Stimulated activated effector memory CD8-positive, alpha-beta T cell treated with anti-CD3 and anti-CD28 coated beads, Interleukin-12 subunit alpha, Interleukin-12 subunit beta, amount 100 ng/mL, for 72 hours (primary cell): ENCODE measurements around the gene PRKAG1.

ENCODE experiments used
- ATAC-seq: fragments of 150-1000 bp; cut with Tn5 transposase; 2 replicates; pipeline ENCODE4 v1.10.0; 2021
- DNase-seq, 2 donors: peaks; one replicate each; pipeline ENCODE4 v3.0.0; 2021 to 2022; ENCODE audit warnings: low spot score in 2 of 2
- H3K27ac Mint-ChIP-seq: one replicate; pipeline ENCODE4 v1.8.0; 2022; ENCODE audit warnings: mild to moderate bottlenecking, mixed read lengths
- H3K36me3 Mint-ChIP-seq: one replicate; pipeline ENCODE4 v1.8.0; 2022; ENCODE audit warnings: mild to moderate bottlenecking, mixed read lengths
- H3K4me1 Mint-ChIP-seq: one replicate; pipeline ENCODE4 v1.8.0; 2022; ENCODE audit warnings: mixed read lengths
- H3K4me3 Mint-ChIP-seq: one replicate; pipeline ENCODE4 v1.8.0; 2022; ENCODE audit warnings: mild to moderate bottlenecking, mixed read lengths
- H3K9me3 Mint-ChIP-seq: one replicate; pipeline ENCODE4 v1.8.0; 2022; ENCODE audit warnings: mixed read lengths

PRKAG1 gene

DNA sequence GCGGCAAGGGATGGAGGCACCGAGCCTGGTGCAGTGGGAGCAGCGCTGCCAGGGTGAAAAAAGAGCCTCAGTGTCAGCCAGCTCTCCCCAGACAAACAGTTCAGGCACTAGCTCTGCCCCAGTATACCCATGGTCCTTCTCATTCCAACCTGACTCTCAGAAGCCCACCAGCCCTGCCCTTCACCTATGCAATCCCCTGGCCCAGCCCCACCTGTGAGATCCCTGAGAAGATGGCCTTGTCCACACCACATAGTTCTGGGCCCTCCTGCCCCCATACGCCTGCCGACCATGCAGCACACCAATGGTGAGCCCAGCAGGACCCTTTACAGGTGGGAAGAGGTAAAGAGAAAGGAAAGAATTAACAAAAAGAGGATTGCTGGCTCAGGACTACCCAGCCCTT, 35.5 kb upstream of the PRKAG1 start:
- Mint-ChIP-seq H3K4me1 (peaks cover 73% of the 10 kb centered on the region), H3K9me3 (no peaks in the 10 kb centered on the region)

GRCh38 chr12:49052451-49053208, 34.1 kb upstream of the PRKAG1 start:
- H3K4me3 Mint-ChIP-seq, result no peak overlapping the region
- peaks cover 59% of the 10 kb centered on the region for H3K4me1 Mint-ChIP-seq
- DNase-seq (no peak), ATAC-seq (no peak)
- H3K27ac Mint-ChIP-seq, result no peak overlapping the region
- H3K36me3 Mint-ChIP-seq, result peaks cover 85% of the 10 kb centered on the region
- H3K9me3 Mint-ChIP-seq, result no peaks in the 10 kb centered on the region

More for the DNA sequence above, 35.5 kb upstream of the PRKAG1 start:
- H3K36me3 Mint-ChIP-seq, result peaks cover 70% of the 10 kb centered on the region
- ATAC-seq (no peak), DNase-seq (no peak)
- no peak overlapping the region for H3K4me3 Mint-ChIP-seq
- H3K27ac Mint-ChIP-seq, result peak overlapping the region; percentile 80

- ATAC-seq, result no peak
- Mint-ChIP-seq H3K4me3 (no peak overlapping the region), H3K9me3 (no peaks in the 10 kb centered on the region), H3K27ac (peak overlapping the region; percentile 53), H3K36me3 (peaks cover 92% of the 10 kb centered on the region), H3K4me1 (peaks cover 52% of the 10 kb centered on the region)
- no peak for DNase-seq
Measured at GRCh38 chr12:49051777-49052438, 33.3 kb upstream of the PRKAG1 start.

- H3K4me1 Mint-ChIP-seq, result peaks cover 46% of the 10 kb centered on the region
- peaks cover 98% of the 10 kb centered on the region for H3K36me3 Mint-ChIP-seq
- DNase-seq, result no peak
Measured at GRCh38 chr12:49051373-49051764, 32.8 kb upstream of the PRKAG1 start.

DNA sequence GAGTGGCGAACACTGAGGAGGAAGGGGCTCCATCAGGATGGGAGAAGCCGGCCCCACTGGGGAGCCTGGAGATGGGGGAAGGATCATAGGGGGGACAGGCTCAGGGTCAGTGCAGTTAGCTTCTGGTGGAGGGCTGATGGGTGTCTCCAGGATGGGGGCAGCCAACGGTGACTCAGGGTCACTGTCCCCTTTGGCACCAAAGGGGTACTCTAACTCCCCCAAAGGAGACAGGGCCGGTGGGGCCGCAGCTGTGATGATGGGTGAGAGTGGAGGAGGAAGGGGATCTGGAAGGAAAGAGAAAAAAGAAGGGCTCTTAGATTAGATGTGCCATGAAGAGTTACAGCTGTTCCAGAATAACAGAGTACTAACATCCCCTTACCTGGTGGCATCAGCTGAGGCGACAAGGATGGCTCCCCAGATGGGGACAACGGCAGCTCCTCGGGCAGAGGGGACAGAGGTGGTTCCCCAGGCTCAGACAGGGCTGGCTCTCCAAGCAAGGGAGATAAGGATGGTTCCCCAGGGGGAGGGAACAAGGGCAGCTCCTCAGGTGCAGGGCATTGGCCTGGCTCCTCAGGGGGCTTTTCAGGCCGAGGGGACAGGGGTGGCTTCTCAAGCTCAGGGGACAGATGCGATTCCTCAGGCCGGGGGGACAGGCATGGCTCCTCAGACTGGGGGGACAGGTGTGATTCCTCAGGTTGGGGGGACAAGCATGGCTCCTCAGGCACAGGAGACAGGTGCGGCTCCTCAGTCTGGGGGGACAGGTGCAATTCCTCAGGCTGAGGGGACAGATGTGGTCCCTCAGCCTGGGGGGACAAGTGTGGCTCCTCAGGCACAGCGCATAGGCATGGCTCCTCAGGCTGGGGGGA, 32.2 kb upstream of the PRKAG1 start:
- DNase-seq (no peak), ATAC-seq (no peak)
- H3K4me1 Mint-ChIP-seq, result peaks cover 40% of the 10 kb centered on the region
- H3K9me3 Mint-ChIP-seq, result no peaks in the 10 kb centered on the region
- H3K27ac Mint-ChIP-seq, result peak overlapping the region; percentile 43
- H3K4me3 Mint-ChIP-seq, result no peak overlapping the region
- peaks cover 100% of the 10 kb centered on the region for H3K36me3 Mint-ChIP-seq

More at GRCh38 chr12:49051373-49051764, 32.8 kb upstream of the PRKAG1 start:
- no peak overlapping the region for H3K4me3 Mint-ChIP-seq
- ATAC-seq, result no peak
- peak overlapping the region; percentile 53 for H3K27ac Mint-ChIP-seq
- no peaks in the 10 kb centered on the region for H3K9me3 Mint-ChIP-seq

DNA sequence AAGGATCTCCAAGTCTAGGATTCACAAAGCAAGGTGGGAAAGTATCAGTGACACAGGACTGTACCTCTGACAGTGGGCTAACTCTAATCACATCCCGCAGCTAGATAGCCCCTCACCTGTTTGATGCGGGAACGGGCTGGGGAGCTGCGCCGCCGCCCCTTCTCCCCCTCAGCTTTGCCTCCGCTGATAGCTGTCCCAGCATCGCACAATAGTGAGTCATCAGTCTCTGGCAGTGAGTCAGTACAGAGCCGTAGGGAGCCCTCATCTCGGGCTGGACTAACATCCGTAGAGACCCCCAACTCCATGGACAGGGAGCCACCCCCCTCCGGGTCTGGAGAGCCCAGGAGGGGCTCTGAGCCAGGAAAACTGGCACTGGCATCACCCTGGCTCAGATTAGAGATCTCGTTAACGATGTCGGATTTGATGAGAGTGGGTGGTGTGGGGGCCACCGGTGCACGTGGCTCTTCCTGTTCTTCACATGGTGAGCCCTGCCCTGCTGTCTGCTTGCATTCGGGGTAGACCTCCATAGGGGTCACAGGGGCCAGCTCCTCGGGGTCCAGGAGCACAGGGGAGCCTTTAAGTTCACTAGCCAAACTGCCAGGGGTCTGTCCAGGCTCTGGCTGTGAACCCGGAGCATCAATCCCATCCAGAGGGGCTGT, 31.1 kb upstream of the PRKAG1 start:
- Mint-ChIP-seq H3K4me3 (no peak overlapping the region), H3K4me1 (peaks cover 32% of the 10 kb centered on the region), H3K27ac (peak overlapping the region; percentile 43), H3K9me3 (no peaks in the 10 kb centered on the region), H3K36me3 (peaks cover 100% of the 10 kb centered on the region)
- no peak for DNase-seq
- ATAC-seq, result no peak

DNA sequence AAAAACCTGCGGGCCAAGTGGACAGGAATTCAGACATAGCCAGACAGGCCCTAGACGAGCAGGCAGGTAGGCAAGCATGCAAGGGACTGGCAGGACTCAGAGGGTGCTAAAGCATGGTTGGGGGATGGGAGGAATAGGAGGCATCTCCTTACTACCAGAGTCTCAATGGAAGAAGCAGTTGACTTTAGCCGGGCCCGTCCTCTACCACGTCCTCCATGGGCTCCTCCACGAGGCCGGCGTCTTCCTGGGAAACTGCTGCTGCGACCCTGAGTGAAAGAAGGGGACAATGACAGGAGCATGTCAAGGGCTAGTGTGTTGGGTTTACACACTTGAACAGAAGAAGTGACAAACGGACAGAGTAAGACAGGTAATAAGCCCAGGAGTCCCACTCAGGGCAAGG, 30.4 kb upstream of the PRKAG1 start:
- DNase-seq (no peak), ATAC-seq (no peak)
- Mint-ChIP-seq H3K27ac (peak overlapping the region; percentile 29), H3K4me3 (no peak overlapping the region), H3K9me3 (no peaks in the 10 kb centered on the region), H3K4me1 (peaks cover 32% of the 10 kb centered on the region), H3K36me3 (peaks cover 100% of the 10 kb centered on the region)

GRCh38 chr12:49046129-49046895, 27.7 kb upstream of the PRKAG1 start:
- Mint-ChIP-seq H3K4me1 (peaks cover 28% of the 10 kb centered on the region), H3K9me3 (no peaks in the 10 kb centered on the region), H3K4me3 (no peak overlapping the region), H3K36me3 (peaks cover 96% of the 10 kb centered on the region), H3K27ac (peak overlapping the region; percentile 67)
- ATAC-seq (no peak), DNase-seq (no peak)

DNA sequence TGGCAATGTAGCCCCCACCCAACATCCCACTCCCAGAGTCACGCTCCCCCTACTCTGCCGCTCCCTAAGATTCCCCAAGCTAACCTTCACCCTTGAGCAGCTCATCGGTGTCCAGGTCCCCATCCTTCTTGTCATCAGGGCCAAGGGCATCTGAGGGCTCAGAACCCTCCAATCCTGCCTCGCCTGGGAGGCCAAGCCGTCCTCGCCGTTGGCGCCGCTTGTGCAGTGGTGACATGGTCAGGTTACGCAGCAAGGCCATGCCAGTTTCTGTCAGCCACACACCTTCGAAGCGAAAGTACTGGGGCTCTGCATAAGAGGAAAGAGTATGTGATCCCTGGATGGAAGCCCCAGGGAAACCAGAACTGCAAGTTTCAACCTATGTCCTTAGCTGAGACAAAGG, 26.1 kb upstream of the PRKAG1 start:
- H3K36me3 Mint-ChIP-seq, result peaks cover 94% of the 10 kb centered on the region
- H3K4me3 Mint-ChIP-seq, result no peak overlapping the region
- peaks cover 17% of the 10 kb centered on the region for H3K4me1 Mint-ChIP-seq
- peak overlapping the region; percentile 67 for H3K27ac Mint-ChIP-seq
- DNase-seq (no peak), ATAC-seq (no peak)
- no peaks in the 10 kb centered on the region for H3K9me3 Mint-ChIP-seq

DNA sequence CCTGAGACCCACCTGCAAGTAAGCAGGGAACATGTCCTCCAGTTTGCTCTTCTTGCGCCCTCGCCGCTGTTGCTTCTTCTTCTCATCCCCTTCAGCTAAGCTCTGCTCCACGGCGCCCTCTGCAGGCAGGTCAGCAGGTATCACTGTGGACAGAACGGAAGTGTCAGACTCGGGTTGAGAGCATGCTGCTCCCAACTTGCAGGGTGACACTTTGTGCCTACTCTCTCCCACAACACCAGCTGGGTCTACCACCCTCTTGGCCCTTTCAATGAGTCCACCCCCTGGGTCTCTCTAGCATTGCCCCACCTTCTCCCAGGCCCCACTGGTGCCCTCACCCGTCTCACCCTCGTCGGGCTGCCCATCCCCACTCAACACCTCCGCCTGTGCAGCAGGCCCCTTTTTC, 25.3 kb upstream of the PRKAG1 start:
- Mint-ChIP-seq H3K27ac (peak overlapping the region; percentile 67), H3K4me1 (peaks cover 17% of the 10 kb centered on the region), H3K36me3 (peaks cover 94% of the 10 kb centered on the region), H3K4me3 (no peak overlapping the region), H3K9me3 (no peaks in the 10 kb centered on the region)
- DNase-seq, result peak; percentile 68 to 91
- ATAC-seq, result peak; percentile 84

DNA sequence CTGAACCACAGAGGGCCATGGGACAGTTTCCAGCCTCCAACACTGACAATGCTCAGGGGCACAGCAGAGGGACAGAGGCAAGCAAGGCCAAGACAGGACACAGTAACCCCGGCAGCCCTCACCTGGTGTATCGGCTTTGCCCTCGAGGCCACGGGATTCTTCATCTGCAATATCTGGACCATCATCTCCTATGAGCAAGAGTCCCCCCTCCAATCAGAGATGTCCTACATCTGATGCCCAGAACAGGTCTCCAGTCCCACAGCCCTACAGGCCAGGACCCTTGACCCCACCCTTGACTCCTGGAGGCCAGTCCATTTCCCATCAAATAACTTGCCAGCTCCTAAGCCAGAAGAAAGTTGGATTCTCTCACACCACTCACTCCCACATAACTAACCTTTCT, 24.7 kb upstream of the PRKAG1 start:
- DNase-seq (no peak), ATAC-seq (no peak)
- Mint-ChIP-seq H3K27ac (peak overlapping the region; percentile 67), H3K4me1 (peaks cover 17% of the 10 kb centered on the region), H3K36me3 (peaks cover 94% of the 10 kb centered on the region), H3K9me3 (no peaks in the 10 kb centered on the region), H3K4me3 (no peak overlapping the region)

- H3K9me3 Mint-ChIP-seq, result no peaks in the 10 kb centered on the region
- DNase-seq, result no peak
- H3K27ac Mint-ChIP-seq, result no peak overlapping the region
- H3K4me1 Mint-ChIP-seq, result peaks cover 17% of the 10 kb centered on the region
- H3K4me3 Mint-ChIP-seq, result no peak overlapping the region
- ATAC-seq, result no peak
- H3K36me3 Mint-ChIP-seq, result peaks cover 92% of the 10 kb centered on the region
Measured at GRCh38 chr12:49041881-49042484, 23.4 kb upstream of the PRKAG1 start.

DNA sequence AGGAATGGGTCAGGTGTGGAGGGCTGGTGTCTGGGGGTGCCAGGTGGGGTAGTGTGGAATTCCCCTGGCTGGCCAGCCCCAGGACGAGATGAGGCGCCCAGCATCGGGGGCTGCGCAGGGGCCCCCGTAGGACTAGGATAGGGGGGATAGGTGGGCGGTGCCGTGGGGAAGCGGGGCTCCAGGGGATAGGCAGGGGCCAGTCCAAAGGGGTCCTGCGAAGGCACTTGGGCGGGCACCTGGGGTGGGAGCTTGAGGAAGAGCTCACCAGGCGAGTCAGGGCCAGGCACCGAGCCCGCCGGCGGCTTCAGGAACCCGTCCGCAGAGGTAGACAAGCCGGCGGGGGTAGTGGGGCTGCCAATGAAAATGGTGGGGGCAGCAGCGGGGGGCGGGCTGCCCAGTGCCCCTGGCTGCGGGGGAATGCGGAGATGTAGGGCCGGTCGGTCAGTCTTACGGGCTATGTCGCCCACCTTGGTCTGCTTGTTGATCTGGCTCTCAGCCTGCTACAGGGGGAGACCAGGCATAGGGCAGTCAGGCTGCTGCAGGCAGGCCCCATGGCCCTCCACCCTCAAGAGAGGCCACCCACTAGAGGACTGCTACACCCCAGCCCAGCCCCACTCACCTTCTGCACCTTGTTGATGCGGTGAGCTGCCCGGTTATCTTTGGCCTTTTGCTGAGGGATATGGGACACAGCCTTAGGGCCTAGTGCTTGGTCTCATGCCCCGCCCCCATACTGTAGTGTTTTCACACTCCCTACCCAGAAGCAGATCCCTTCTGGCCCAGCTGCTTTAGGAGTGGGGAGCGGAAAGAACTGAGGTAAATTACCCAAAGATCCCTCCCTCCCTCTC, 22.7 kb upstream of the PRKAG1 start:
- Mint-ChIP-seq H3K36me3 (peaks cover 92% of the 10 kb centered on the region), H3K9me3 (no peaks in the 10 kb centered on the region), H3K4me3 (no peak overlapping the region), H3K4me1 (peaks cover 17% of the 10 kb centered on the region), H3K27ac (peak overlapping the region; percentile 43)
- DNase-seq (no peak), ATAC-seq (no peak)
